Gastroesophageal sphincter (tissue), 3 donors: ENCODE data around the gene ANKRD34A.
A peak's percentile ranks its signal among the peaks of the same experiment; 100 is the strongest.

ENCODE experiments used
- POLR2A ChIP-seq, 2 donors: fragments of 450-650 bp; IDR thresholded peaks; one replicate each; pipeline ENCODE4 v1.6.1; 2017; ENCODE audit warnings: antibody characterized with exemption in 2 of 2, mild to moderate bottlenecking in 2 of 2, moderate library complexity in 1 of 2
- POLR2AphosphoS5 ChIP-seq: sonication (generic); formaldehyde crosslinking; IDR thresholded peaks from one replicate; pipeline ENCODE4 v1.6.1; 2017; ENCODE audit warnings: antibody characterized with exemption
- TF ChIP-seq, protein P1 (sequence below), 4 experiments: fragments of 200-600 bp in 2 of 4; fragments of 450-650 bp in 2 of 4; sonication (generic) in 1 of 4; IDR thresholded peaks; one replicate each; pipeline ENCODE4 v1.5.1; 2017 to 2019; ENCODE audit warnings: antibody characterized with exemption in 4 of 4, mild to moderate bottlenecking in 2 of 4, moderate library complexity in 2 of 4

DNA sequence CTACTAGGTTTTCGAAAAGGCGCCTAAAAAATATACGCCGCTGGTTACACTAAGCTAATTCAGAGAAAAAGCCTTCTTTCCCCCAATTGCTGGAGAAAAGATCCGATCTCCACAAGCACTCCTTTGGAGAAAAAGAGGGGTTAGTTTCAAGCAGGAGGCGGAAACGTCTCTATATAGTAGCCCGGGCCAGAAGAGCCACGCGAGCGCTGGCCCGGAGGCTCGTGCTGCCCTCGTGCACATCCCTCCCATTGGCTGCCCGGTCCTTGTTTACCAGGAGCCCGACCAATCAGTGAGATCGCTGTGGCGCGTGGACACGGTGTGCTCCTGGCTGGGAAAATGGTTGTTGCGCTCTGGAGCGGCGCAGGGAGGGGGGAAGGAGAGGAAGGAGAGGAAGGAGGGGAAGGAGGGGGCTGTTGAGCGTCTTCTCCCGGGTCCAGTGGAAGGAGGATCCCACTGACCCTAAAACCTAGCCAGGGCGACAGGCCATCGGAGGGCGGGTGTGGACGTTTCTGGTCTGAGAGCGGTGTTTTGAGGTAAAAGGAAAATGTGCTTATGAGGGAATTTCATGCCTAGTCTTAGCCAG is 32.1 kb upstream of the ANKRD34A start, which contains the start of gene TXNIP:
- TF ChIP-seq, protein P1, sequence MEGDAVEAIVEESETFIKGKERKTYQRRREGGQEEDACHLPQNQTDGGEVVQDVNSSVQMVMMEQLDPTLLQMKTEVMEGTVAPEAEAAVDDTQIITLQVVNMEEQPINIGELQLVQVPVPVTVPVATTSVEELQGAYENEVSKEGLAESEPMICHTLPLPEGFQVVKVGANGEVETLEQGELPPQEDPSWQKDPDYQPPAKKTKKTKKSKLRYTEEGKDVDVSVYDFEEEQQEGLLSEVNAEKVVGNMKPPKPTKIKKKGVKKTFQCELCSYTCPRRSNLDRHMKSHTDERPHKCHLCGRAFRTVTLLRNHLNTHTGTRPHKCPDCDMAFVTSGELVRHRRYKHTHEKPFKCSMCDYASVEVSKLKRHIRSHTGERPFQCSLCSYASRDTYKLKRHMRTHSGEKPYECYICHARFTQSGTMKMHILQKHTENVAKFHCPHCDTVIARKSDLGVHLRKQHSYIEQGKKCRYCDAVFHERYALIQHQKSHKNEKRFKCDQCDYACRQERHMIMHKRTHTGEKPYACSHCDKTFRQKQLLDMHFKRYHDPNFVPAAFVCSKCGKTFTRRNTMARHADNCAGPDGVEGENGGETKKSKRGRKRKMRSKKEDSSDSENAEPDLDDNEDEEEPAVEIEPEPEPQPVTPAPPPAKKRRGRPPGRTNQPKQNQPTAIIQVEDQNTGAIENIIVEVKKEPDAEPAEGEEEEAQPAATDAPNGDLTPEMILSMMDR (IDR thresholded peaks at IDR 0.05): no peak
- peak; percentile 100 for TF ChIP-seq POLR2AphosphoS5
- TF ChIP-seq POLR2A (IDR thresholded peaks at IDR 0.05): peak; percentile 98 to 99
